Smooth muscle cell (in vitro differentiated cells): ENCODE results near the gene PM20D1. TPM values are rescaled to one million over a fixed set of nuclear protein-coding genes. Genes with fewer than 3 reads are reported as not detected.

Experiments used
- DNase-seq: peaks from one replicate; lab custom pipeline; 2025; ENCODE audit not compliant: unreplicated experiment; lab: John Stamatoyannopoulos, UW
- H2AFZ ChIP-seq: fragments of 200-600 bp; sonication (generic); 2 replicates; pipeline ENCODE4 v1.6.0; 2016; ENCODE audit warnings: antibody characterized with exemption, low read depth, mild to moderate bottlenecking
- H3F3A ChIP-seq: fragments of 200-600 bp; sonication (generic); 2 replicates; pipeline ENCODE4 v1.6.0; 2017; ENCODE audit warnings: antibody characterized with exemption, low read depth
- H3K27ac ChIP-seq: fragments of 200-600 bp; sonication (generic); 2 replicates; pipeline ENCODE4 v1.5.1; 2016; ENCODE audit warnings: low read depth, mild to moderate bottlenecking
- H3K27me3 ChIP-seq: fragments of 200-600 bp; sonication (generic); 2 replicates; pipeline ENCODE4 v1.6.1; 2016; ENCODE audit warnings: low read depth, mild to moderate bottlenecking
- H3K36me3 ChIP-seq: fragments of 200-600 bp; sonication (generic); 2 replicates; pipeline ENCODE4 v1.5.1; 2016; ENCODE audit warnings: low read depth
- H3K4me1 ChIP-seq: fragments of 200-600 bp; sonication (generic); 2 replicates; pipeline ENCODE4 v1.5.1; 2016; ENCODE audit warnings: low read depth
- H3K4me2 ChIP-seq: fragments of 200-600 bp; sonication (generic); 2 replicates; pipeline ENCODE4 v1.6.0; 2016; ENCODE audit warnings: mild to moderate bottlenecking
- H3K4me3 ChIP-seq: fragments of 200-600 bp; sonication (generic); 2 replicates; pipeline ENCODE4 v1.5.1; 2016; ENCODE audit warnings: mild to moderate bottlenecking
- H3K79me2 ChIP-seq: fragments of 200-600 bp; sonication (generic); 2 replicates; pipeline ENCODE4 v1.6.0; 2016; ENCODE audit warnings: low read depth, mild to moderate bottlenecking
- H3K9ac ChIP-seq: fragments of 200-600 bp; sonication (generic); 2 replicates; pipeline ENCODE4 v1.6.0; 2016; ENCODE audit warnings: low read depth
- H3K9me3 ChIP-seq: fragments of 200-600 bp; sonication (generic); replicated peaks from 2 replicates; pipeline ENCODE4 v1.5.1; 2016; ENCODE audit warnings: low read depth
- H4K20me1 ChIP-seq: fragments of 200-600 bp; sonication (generic); 2 replicates; pipeline ENCODE4 v1.6.0; 2016; ENCODE audit warnings: low read depth
- whole genome bisulfite sequencing: methylation state at CpG from one replicate; pipeline ENCODE4 v1.1.7; 2016; ENCODE audit warnings: low lambda C conversion rate; 5-methylcytosine and 5-hydroxymethylcytosine counted together
- polyA plus RNA-seq: library from polyadenylated mRNA; unstranded; fragments of >200 nt; fragmentation: Nextera tagmentation; extraction: Ambion mirVana; gene quantifications from 2 replicates; pipeline ENCODE4 v1.2.1, GENCODE V29; 2016
- total RNA-seq: library from RNA; depleted of rRNA; stranded (reverse); fragments of >200 nt; gene quantifications from 2 replicates; pipeline ENCODE4 v1.2.3, GENCODE V29; 2014
- TF ChIP-seq, protein P1 (sequence below): fragments of 200-600 bp; sonication (generic); IDR thresholded peaks from 2 replicates; pipeline ENCODE4 v1.5.1; 2017; ENCODE audit warnings: borderline replicate concordance, mild to moderate bottlenecking, antibody characterized with exemption; ENCODE audit not compliant: insufficient read depth, poor library complexity, severe bottlenecking

The PM20D1 gene
- total and polyA plus RNA-seq, 2 experiments from 2014 or later = not detected

DNA sequence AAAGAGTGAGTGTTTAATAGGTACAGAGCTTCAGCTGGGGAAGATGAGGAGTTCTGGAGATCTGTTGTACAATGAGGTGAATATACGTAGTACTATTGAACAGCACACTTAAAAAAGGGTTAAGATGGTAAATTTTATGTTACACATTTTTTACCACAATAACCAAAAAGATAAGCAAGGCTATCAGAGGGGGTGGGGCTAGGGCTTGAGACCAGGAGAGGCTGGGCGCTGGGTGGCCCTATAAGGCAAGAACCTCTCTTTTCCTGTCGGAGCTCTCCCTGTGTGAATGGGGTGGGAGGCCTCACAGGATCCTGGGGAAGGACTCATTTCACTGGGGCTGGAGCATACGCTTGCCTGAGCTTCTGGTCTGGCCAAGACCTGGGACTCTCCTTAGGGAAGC, 45.9 kb downstream of the PM20D1 start:
- peaks cover 22% of the 10 kb centered on the region for H3K79me2 ChIP-seq

DNA sequence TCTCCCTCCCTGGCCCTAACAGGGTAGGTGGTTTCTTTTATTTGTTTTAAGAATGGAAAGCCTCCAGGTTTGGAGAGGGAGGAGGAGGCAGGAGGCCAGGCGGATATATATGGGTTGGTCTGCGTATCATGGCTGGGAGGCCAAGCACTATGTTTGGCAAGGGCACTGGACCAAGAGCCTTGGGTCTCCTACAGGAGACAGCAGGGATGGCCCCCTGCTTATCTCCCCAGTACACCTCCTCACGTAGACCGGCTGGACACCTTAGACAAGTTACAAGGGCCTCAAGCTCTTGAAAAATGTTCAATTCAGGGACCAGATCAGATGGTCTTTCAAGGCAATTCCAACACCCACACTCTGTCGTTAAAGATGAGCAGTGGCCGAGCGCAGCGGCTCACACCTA, 47.9 kb downstream of the PM20D1 start:
- no peak overlapping the region for H3K4me2 ChIP-seq
- H3K79me2 ChIP-seq = peaks cover 7% of the 10 kb centered on the region
- no peaks in the 10 kb centered on the region for H3K4me1 ChIP-seq
- WGBS = 98% methylated on average over 8 of the region's 8 CpGs
- no peaks in the 10 kb centered on the region for H3K9me3 ChIP-seq
- no peak overlapping the region for H2AFZ ChIP-seq
- H3K27ac ChIP-seq = no peak overlapping the region
- TF ChIP-seq, protein P1, sequence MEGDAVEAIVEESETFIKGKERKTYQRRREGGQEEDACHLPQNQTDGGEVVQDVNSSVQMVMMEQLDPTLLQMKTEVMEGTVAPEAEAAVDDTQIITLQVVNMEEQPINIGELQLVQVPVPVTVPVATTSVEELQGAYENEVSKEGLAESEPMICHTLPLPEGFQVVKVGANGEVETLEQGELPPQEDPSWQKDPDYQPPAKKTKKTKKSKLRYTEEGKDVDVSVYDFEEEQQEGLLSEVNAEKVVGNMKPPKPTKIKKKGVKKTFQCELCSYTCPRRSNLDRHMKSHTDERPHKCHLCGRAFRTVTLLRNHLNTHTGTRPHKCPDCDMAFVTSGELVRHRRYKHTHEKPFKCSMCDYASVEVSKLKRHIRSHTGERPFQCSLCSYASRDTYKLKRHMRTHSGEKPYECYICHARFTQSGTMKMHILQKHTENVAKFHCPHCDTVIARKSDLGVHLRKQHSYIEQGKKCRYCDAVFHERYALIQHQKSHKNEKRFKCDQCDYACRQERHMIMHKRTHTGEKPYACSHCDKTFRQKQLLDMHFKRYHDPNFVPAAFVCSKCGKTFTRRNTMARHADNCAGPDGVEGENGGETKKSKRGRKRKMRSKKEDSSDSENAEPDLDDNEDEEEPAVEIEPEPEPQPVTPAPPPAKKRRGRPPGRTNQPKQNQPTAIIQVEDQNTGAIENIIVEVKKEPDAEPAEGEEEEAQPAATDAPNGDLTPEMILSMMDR = no peak
- H3F3A ChIP-seq = no peaks in the 10 kb centered on the region
- H3K36me3 ChIP-seq = no peaks in the 10 kb centered on the region
- H3K9ac ChIP-seq = no peak overlapping the region
- H3K4me3 ChIP-seq = no peak overlapping the region
- no peaks in the 10 kb centered on the region for H3K27me3 ChIP-seq
- H4K20me1 ChIP-seq = peaks cover 60% of the 10 kb centered on the region
- no peak for DNase-seq

More for the DNA sequence above, 45.9 kb downstream of the PM20D1 start:
- WGBS = 70% methylated on average over 4 of the region's 4 CpGs
- H3K9ac ChIP-seq = no peak overlapping the region
- H3K27ac ChIP-seq = no peak overlapping the region
- no peaks in the 10 kb centered on the region for H3F3A ChIP-seq
- no peaks in the 10 kb centered on the region for H3K36me3 ChIP-seq
- DNase-seq = no peak
- H4K20me1 ChIP-seq = peaks cover 79% of the 10 kb centered on the region
- H3K4me3 ChIP-seq = no peak overlapping the region
- H3K27me3 ChIP-seq = no peaks in the 10 kb centered on the region
- TF ChIP-seq, protein P1 = no peak
- H3K4me2 ChIP-seq = no peak overlapping the region
- H2AFZ ChIP-seq = no peak overlapping the region
- H3K4me1 ChIP-seq = no peaks in the 10 kb centered on the region
- no peaks in the 10 kb centered on the region for H3K9me3 ChIP-seq

DNA sequence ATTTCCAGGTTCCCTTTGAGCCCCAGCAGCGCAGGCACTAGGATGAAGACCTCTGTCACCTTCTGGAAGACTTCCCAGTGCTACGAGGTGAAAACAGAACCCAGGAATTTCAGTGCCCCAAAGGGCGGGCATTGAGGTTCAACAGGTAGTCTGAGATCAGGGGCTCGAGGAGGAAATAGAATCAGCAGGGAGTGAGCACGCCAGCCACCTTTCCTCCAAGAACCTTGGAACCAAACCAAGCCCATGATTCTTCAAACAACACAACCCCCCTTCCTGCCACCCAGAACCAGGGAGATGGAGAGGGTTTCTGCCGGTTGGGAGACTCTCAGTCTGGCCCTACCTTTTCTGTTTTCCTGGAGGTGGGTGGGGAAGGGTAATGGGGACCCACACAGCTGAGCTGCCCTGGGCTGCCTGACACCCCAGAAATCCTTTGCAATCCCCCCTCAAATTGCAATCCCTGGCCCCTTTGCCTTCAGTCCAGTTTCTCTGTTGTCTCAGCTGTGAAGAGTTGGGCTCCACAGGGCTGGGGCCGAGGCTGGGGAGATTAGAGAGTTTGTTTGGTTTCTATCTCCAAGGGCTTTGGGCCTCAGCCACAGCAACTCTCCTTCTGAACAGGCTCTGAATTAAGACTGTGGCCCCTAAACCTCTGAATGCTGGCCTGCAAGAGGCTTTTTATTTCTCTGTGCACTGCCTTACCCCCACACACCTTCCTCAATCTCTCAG, 48.8 kb downstream of the PM20D1 start:
- H3K79me2 ChIP-seq = peaks cover 4% of the 10 kb centered on the region
- no peak overlapping the region for H3K9ac ChIP-seq
- H3K4me2 ChIP-seq = no peak overlapping the region
- H3K36me3 ChIP-seq = no peaks in the 10 kb centered on the region
- no peak overlapping the region for H3K4me3 ChIP-seq
- no peak overlapping the region for H3K27ac ChIP-seq
- H3K9me3 ChIP-seq = no peaks in the 10 kb centered on the region
- 89% methylated on average over 7 of the region's 7 CpGs for WGBS
- TF ChIP-seq, protein P1 = no peak
- H3K4me1 ChIP-seq = no peaks in the 10 kb centered on the region
- no peak overlapping the region for H2AFZ ChIP-seq
- peaks cover 51% of the 10 kb centered on the region for H4K20me1 ChIP-seq
- no peak for DNase-seq
- no peaks in the 10 kb centered on the region for H3K27me3 ChIP-seq
- no peaks in the 10 kb centered on the region for H3F3A ChIP-seq

DNA sequence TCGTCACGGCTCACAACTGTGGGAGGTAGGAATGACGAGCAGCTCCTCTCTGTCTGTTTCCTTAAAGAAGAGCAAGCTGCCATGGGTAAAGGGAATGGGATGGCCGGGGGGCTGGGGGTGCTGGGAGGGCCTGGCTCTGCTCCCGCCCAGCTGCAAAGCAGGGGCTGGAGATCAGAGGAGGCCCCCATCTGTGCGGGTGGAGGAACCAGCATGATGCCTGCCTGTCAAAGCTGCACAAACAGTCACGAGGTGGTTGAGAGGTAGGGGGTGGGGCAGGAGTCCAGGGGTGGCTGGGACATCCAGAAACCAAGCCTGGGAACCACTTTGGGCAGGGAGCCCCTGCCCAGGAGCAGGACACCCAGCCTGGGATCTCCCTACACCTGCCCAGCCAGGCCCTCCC, 49.5 kb downstream of the PM20D1 start:
- Histone ChIP-seq H4K20me1 (peaks cover 44% of the 10 kb centered on the region), H3K79me2 (peaks cover under 1% of the 10 kb centered on the region), H3K4me2 (no peak overlapping the region), H2AFZ (no peak overlapping the region), H3K9me3 (no peaks in the 10 kb centered on the region), H3K4me1 (no peaks in the 10 kb centered on the region), H3K9ac (no peak overlapping the region), H3F3A (no peaks in the 10 kb centered on the region), H3K27me3 (no peaks in the 10 kb centered on the region), H3K36me3 (no peaks in the 10 kb centered on the region), H3K4me3 (no peak overlapping the region), H3K27ac (no peak overlapping the region)
- no peak for DNase-seq
- WGBS = 93% methylated on average over 7 of the region's 7 CpGs
- TF ChIP-seq, protein P1 = no peak
